ENCODE measurements around the gene ADAM33. TPM values are rescaled to one million over a fixed set of nuclear protein-coding genes. Genes with fewer than 3 reads are reported as not detected.

The ADAM33 gene
- 47.8 and 68.8 TPM in 2 replicates for total RNA-seq

GRCh38 chr20:3681931-3682781, at the start of gene ADAM33:
Gene ADAM33 (minus strand): TSS chr20:3682010. CDS start chr20:3682004, 6 bp downstream.

GRCh38 chr20:3712279-3712873, 30.6 kb upstream of the ADAM33 start, which contains the start of gene SIGLEC1:
Gene SIGLEC1 (minus strand): TSS chr20:3712600. CDS start chr20:3707128, 5,472 bp downstream.

GRCh38 chr20:3663031-3663701, 18.6 kb downstream of the ADAM33 start, which contains the start of gene GFRA4:
Gene GFRA4 (minus strand): TSS chr20:3663399. CDS start chr20:3663399, 0 bp downstream.

Other genes starting within 250 kb of the ADAM33 start
- 28.2 and 41.5 TPM in 2 replicates for gene ATRN, start 211.0 kb downstream of the ADAM33 start, total RNA-seq
- gene GFRA4, start 18.6 kb downstream of the ADAM33 start, total RNA-seq: not detected in 2 replicates
- not detected in 2 replicates for gene SIGLEC1, start 30.6 kb upstream of the ADAM33 start, total RNA-seq
- 1.9 and 4.5 TPM in 2 replicates for gene HSPA12B, start 50.7 kb upstream of the ADAM33 start, total RNA-seq
- gene ADISSP, start 85.7 kb upstream of the ADAM33 start, total RNA-seq: 22.2 and 28.8 TPM in 2 replicates
- gene SPEF1, start 99.4 kb upstream of the ADAM33 start, total RNA-seq: 0.16 and 0.26 TPM in 2 replicates
- 91.4 and 119 TPM in 2 replicates for gene CENPB, start 104.7 kb upstream of the ADAM33 start, total RNA-seq
- gene CDC25B, start 114.3 kb upstream of the ADAM33 start, total RNA-seq: 52.3 and 54.4 TPM in 2 replicates
- gene AP5S1, start 138.5 kb upstream of the ADAM33 start, total RNA-seq: 13.6 and 20.9 TPM in 2 replicates
- 10.6 and 12.0 TPM in 2 replicates for gene MAVS, start 164.8 kb upstream of the ADAM33 start, total RNA-seq
- gene PANK2, start 207.4 kb upstream of the ADAM33 start, total RNA-seq: 42.4 and 46.7 TPM in 2 replicates

Data from bronchial smooth muscle cell (primary cell).